Spleen (tissue), 7 donors: ENCODE measurements around the gene CBFA2T2.

Experiments used
- POLR2A ChIP-seq, 3 donors: fragments of 450-650 bp; IDR thresholded peaks; one replicate each; pipeline ENCODE4 v1.5.1; 2017; ENCODE audit warnings: antibody characterized with exemption in 3 of 3, mild to moderate bottlenecking in 1 of 3
- POLR2AphosphoS5 ChIP-seq, 3 donors: sonication (generic); formaldehyde crosslinking; IDR thresholded peaks; one replicate each; pipeline ENCODE4 v1.5.1; 2017; ENCODE audit warnings: antibody characterized with exemption in 3 of 3
- TF ChIP-seq, protein P1 (sequence below), 11 experiments: fragments of 200-600 bp in 7 of 11; fragments of 450-650 bp in 4 of 11; sonication (generic) in 4 of 11; IDR thresholded peaks in 8 of 11; conservative IDR thresholded peaks in 3 of 11; 1 replicate in 7 of 11; 2 replicates in 4 of 11; pipeline versions ENCODE4 v1.4.0 to v1.8.0; 2016 to 2021; ENCODE audit warnings: antibody characterized with exemption in 11 of 11, inconsistent platforms in 4 of 11, mild to moderate bottlenecking in 1 of 11
- donor health status: DM: no; HTN: no; CAD: no; lungs with moderate emphysema.
- donor health status: DM: no; HTN: no; CAD: no.
- donor health status: DM: no; HTN: no; CAD: no.

DNA sequence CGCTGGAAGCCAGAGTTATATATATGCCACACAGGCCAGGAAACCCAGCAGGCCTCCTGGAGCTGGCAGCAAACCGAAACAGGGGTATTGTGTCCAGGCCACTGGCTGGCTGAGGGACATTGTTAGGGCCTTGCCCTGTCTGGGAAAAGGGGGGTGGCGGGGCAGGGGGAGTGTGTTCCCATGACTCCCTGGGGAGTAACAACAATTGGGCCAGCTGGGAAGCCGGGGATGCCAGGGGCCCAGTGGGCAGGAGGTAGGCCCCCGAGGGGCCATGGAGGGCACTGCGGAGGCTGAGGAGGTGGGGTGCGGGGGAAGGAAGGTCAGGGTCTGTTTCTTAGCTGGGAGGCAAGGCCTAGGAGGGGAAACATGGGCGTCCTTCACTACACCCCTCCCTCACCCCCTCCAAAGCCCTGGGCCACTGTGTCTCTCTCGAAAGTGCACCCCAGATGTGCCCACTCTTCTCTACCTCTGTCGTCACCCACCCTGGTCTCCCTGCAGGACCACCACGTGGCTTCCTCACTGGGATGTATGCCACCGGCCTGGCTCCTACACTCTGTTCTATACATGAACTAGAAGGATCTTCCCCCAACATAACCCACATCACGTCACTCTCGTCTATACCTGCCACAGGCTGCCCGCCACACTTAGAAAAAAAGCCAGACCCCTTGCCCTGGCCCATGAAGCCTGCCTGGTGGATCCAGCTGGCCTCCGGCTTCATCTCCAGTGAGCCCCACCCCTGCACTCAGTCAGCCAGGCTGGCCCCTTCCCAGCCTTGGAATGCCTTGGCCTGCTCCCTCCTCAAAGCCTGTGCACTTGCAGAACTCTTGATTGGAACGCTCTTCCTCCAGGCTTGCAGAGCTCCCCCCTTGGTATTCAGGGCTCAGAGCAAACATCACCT lies 204.1 kb downstream of the CBFA2T2 start:
- TF ChIP-seq, protein P1, sequence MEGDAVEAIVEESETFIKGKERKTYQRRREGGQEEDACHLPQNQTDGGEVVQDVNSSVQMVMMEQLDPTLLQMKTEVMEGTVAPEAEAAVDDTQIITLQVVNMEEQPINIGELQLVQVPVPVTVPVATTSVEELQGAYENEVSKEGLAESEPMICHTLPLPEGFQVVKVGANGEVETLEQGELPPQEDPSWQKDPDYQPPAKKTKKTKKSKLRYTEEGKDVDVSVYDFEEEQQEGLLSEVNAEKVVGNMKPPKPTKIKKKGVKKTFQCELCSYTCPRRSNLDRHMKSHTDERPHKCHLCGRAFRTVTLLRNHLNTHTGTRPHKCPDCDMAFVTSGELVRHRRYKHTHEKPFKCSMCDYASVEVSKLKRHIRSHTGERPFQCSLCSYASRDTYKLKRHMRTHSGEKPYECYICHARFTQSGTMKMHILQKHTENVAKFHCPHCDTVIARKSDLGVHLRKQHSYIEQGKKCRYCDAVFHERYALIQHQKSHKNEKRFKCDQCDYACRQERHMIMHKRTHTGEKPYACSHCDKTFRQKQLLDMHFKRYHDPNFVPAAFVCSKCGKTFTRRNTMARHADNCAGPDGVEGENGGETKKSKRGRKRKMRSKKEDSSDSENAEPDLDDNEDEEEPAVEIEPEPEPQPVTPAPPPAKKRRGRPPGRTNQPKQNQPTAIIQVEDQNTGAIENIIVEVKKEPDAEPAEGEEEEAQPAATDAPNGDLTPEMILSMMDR (IDR thresholded peaks at IDR 0.05 in 8 of 11, conservative IDR thresholded peaks at IDR 0.05 in 3 of 11), result no peak
- TF ChIP-seq POLR2AphosphoS5 (IDR thresholded peaks at IDR 0.05) (no peak), POLR2A (IDR thresholded peaks at IDR 0.05) (no peak)
